Inferior parietal cortex (tissue), 1 donor: ENCODE measurements around the gene PCSK5.

Experiments
- DNase-seq: peaks from one replicate; pipeline ENCODE4 v3.0.0-alpha.2; 2016; ENCODE audit errors: extremely low spot score

Gene PCSK5

DNA sequence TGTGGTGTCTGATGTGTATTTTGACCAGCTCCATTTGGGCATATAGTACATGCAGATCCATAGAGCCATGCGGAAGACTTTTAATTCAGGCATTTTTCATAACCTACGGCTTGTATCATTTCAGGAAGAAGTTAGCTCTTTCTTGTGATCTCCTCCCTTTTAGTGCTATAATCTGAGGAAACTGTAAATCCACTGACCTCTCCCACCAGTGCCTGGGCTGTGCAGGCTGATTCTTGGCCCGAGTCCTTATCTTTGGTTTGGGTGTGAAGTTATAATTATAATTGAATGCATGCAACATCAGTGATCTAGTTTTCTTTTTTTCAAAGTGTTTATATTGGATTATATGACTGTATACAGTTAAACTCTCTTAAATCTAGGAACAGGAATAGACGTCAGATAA, 247.9 kb downstream of the PCSK5 start:
- DNase-seq, result no peak

- DNase-seq, result no peak
Observed at GRCh38 chr9:76143834-76144233, 253.4 kb downstream of the PCSK5 start.

- DNase-seq, result no peak
Observed at GRCh38 chr9:76150013-76150412, 259.5 kb downstream of the PCSK5 start.

GRCh38 chr9:76151267-76151666, 260.8 kb downstream of the PCSK5 start:
- DNase-seq, result no peak

DNA sequence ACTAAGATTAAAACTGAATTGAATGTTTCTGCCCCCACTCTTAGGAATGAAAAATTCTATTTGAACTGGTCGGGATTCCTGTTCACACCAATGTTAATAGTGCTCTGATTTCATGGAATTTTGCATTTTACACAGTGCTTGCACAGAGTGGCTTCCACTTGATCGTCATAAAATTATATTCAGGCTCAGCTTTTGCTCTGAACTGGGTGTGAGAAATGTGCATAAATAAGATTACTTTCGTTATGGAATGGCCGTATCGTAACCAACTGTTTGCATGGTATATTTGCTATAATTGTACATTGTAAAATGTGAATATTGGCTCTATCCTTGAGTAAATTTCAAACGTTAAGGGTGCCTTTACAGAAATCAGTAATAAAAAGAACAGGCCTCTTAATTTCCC, 262.9 kb downstream of the PCSK5 start:
- DNase-seq, result no peak

- DNase-seq, result no peak
Observed at GRCh38 chr9:76153902-76154629, 263.6 kb downstream of the PCSK5 start.

DNA sequence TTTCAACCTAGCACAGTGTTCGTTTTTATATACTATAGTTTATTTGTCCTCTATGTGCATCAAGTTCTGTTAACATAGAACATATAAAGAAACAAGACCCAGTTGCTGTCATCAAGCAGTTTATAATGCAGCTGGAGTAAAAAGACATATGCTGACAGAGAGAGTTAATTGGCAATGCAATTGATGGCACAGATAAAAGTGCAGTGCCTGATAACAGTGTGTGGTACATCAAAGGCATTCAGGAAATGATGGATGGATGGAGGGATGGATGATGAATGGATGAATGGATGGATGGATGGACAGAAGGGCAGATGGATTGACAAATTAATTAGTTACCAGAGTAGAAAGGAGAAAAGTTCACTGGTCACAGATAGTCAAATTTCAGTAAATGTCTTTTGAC, 264.9 kb downstream of the PCSK5 start:
- no peak for DNase-seq

DNA sequence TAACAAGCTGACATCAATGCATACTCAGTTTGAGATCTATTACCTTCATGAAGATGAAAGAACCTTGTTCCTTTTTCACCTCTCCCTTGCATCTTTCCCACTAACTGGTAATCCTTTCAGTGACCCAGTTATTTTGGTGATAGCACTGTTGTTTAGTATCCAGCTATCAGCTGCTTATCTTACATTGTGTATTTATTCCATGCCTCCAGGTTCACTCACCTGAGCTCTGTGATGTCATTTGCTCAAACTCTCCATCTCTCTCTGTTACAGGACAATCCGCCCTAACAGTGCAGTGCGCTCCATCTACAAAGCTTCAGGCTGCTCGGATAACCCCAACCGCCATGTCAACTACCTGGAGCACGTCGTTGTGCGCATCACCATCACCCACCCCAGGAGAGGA, 268.2 kb downstream of the PCSK5 start:
- DNase-seq, result no peak

- no peak for DNase-seq
Observed at GRCh38 chr9:76159293-76159926, 268.9 kb downstream of the PCSK5 start.

GRCh38 chr9:76161106-76161505, 270.6 kb downstream of the PCSK5 start:
- DNase-seq, result no peak

DNA sequence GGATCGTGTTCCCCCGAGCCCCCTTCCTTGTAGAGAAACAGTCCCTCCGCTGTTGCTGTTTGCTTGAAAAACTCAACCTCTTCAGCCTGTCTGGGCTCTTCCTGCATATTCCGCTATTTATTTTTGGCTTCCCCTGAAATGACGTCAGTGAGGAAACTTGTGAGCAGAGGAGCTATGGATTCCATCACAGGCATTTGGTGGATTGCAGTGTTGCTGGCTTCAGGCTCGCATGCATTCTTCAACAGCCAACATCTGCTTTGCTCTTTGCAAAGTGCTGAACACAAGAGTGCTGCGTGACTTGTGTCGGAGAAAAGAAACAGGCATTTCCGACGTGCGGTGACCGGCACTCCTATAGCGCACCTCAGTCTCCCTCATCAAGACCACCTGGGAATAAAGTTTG, 271.1 kb downstream of the PCSK5 start:
- no peak for DNase-seq

- no peak for DNase-seq
Observed at GRCh38 chr9:76162086-76162730, 271.7 kb downstream of the PCSK5 start.

GRCh38 chr9:76162751-76163500, 272.5 kb downstream of the PCSK5 start:
- DNase-seq, result no peak

DNA sequence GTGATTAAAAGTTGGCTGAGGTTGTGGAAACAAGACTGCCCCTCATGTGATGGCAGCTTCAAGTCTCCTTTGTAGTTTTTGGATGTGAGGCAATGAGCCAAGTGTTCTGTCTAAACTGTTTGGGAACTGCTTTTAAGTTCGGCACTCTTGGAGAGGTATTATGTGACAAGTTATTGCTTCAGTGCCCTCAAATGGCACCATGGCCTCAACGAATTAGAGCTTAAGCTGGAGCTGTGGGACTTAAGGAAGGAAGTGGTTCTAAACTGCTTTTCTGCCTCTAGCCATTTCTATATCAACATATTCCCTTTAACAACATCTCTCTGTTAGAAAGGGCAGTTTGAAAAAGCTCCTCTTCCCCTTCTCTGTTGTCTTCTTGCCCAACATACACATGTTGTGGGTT, 276.1 kb downstream of the PCSK5 start:
- no peak for DNase-seq

DNA sequence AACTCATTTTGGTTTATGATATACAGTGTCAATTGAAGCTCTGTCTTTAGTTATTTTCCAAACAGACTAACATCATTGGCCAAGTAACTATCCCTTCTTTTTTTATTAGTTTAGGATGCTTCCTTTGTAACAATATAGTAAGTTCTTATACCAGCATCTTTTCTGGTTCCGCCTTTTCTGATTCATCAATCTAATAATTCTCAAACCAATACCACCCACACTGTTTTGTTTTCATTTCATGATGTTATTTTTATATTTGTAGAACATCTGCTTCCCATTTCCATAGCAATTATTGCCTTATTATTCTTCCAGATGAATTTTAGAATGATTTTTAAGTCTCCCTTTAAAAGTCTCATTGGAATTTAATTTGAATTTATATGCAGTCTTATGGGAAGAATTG, 285.7 kb downstream of the PCSK5 start:
- no peak for DNase-seq

DNA sequence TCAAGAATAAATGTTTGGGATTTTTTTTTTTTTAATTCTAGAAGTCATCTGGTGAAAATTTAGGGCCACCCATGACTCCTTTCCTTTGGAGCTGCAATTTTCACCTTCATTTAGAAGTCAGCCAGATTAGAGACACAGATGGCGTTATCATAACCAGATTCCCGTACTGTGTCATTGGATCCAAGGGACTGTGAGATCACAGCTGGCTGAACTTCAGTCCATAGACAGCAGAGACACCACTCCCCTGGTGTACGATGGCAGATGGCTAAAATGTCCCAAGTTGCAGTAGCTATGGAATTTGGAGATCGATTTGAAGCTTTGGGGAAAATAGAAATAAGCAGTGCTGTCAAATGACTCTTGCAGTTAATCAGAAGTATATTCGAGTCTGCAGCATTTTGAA, 287.5 kb downstream of the PCSK5 start:
- DNase-seq, result no peak

- no peak for DNase-seq
Observed at GRCh38 chr9:76180541-76180940, 290.1 kb downstream of the PCSK5 start.

DNA sequence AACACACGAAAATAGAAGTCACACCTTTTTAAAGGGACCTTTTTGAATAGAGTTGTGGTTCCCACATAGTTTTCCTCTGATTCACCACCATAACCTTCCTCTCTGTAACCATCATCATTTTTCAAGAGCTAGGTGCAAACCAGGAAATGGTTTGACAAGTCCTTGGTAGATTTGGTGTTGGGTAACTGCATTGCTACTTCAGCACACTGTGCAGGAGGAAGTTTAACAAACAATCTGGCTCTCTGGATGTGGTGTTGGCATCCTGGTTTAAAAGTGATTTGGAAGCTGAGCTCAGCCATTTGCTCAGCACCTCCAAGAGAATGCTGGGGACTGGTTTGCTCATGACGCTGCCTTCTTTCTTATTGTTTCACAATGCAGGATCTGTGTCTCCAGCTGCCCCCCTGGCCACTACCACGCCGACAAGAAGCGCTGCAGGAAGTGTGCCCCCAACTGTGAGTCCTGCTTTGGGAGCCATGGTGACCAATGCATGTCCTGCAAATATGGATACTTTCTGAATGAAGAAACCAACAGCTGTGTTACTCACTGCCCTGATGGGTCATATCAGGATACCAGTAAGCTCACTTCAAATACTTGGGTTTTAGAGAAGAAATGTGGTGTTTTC, 290.7 kb downstream of the PCSK5 start:
- no peak for DNase-seq

- DNase-seq, result no peak
Observed at GRCh38 chr9:76181781-76182180, 291.3 kb downstream of the PCSK5 start.

GRCh38 chr9:76185432-76185831, 295.0 kb downstream of the PCSK5 start:
- DNase-seq, result no peak

DNA sequence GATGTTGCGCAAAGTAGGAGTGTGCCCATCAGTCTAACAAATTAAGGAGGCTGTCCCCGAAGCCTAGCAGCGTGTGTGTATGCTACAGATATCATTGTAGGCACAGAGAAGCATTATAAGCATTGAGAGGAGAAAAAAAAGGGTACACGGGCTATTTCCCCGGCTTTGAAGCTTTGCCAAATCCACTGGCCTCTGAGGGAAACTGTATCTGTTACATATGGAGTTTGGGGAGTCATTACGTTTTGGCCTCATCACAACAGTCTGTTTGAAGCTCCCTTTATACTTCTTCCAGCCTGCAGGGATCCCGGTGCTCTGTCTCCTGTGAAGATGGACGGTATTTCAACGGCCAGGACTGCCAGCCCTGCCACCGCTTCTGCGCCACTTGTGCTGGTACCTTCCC, 297.8 kb downstream of the PCSK5 start:
- no peak for DNase-seq

DNA sequence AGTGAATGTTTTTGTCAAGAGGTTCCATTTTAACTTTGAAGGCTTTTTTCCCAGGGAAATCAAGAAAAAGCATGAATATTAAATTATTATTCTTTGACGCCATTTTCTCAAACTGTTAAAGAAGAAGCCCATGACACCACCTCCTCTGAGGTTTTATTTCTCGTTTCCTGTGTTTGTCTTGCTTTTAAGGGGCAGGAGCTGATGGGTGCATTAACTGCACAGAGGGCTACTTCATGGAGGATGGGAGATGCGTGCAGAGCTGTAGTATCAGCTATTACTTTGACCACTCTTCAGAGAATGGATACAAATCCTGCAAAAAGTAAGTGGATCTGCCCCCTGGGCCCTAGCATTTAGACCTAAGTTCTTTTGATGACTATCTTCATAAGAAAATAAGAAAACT, 298.4 kb downstream of the PCSK5 start:
- DNase-seq, result no peak
